M059J (cell line): Measurements from ENCODE around the gene NQO2. TPM values are rescaled to one million over a fixed set of nuclear protein-coding genes. Genes with fewer than 3 reads are reported as not detected.

Experiments used
- DNase-seq: peaks from one replicate; pipeline ENCODE4 v3.0.0-alpha.2; 2012; ENCODE audit warnings: low read depth
- total RNA-seq: library from RNA; depleted of rRNA; stranded (reverse); fragments of >200 nt; shearing (Covaris generic); gene quantifications from 2 replicates; pipeline ENCODE4 v1.2.3, GENCODE V29; 2014; rRNA removed

The NQO2 gene
- 40.2 and 46.4 TPM in 2 replicates for total RNA-seq

GRCh38 chr6:2999618-3000557 lies at the start of gene NQO2:
Gene NQO2, plus strand, starts transcription at chr6:2999894. Its CDS starts 6,659 bp downstream, at chr6:3006553.
- DNase-seq: no peak

DNA sequence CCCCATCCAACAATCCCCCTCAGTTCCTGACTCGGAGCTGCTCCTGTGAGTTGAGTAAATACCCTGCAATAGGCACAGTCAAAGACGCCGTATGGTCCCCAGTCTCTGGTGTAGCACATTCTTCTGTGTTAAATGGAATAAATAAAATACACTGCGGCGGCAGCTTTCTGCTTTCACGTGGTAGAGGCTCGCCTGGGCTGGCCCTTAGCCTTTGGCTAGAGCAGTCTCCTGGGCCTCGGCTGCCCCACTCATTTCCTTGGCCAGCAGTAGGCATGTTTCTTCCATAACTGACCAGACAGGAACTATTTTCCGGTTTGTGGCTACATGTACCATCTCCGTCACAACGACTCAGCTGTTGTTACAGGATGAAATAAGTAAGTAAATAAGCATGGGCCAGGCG lies 49.0 kb upstream of the NQO2 start:
- no peak for DNase-seq

DNA sequence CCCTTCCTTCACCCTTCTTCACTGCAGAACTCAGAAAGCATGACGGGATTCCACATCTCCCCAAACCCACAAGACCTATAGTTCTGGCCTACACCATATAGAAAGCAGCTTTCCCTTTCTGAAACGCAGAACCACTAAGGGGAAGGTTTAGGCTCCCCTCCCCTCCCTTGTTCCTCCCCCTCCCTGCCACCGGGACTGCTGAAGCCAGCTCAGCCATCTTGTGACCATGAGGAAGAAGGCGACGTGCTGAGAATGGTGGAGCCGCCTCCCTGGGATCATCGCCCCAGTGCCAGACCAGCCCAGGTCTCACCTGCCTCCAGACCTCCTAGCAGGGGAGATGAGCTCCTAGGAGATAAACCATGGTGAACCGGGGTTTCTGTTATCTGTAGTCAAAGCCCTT lies 48.0 kb upstream of the NQO2 start:
- DNase-seq: no peak

- DNase-seq: peak; percentile 69
Measured at GRCh38 chr6:2952557-2953095, 47.1 kb upstream of the NQO2 start.

- DNase-seq: no peak
Measured at GRCh38 chr6:2953098-2953497, 46.6 kb upstream of the NQO2 start.

GRCh38 chr6:2956930-2957685 lies 42.6 kb upstream of the NQO2 start:
- no peak for DNase-seq

DNA sequence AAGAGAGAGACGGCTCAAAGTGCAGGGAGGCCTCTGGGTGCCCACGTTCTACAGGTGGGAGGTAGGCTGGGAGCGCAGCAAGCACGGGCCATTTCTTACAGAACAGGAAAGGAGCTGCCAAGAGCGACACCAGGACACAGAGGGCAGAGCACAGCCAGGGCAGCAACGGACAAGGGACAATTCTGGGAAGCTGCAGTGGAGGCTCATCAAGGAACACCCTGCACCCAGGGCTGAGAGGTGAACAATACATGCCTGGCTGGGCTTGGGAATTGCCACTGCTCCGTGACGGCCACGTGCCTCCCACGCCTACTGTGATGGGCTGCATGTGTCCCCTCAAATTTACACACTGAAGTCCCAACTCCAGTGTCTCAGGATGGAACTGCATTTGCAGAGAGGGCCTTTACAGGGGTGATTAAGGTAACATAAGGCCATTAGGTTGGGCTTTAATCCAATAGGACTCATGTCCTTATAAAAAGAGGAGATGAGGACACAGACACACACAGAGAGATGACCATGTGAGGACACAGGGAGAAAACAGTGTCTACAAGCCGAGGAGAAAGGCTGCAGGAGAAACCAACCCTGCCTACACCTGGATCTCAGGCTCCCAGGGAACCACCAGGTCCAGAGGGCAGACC lies 41.9 kb upstream of the NQO2 start:
- DNase-seq: no peak

GRCh38 chr6:2958331-2958711 lies 41.4 kb upstream of the NQO2 start:
- no peak for DNase-seq

GRCh38 chr6:2958776-2959175 lies 40.9 kb upstream of the NQO2 start:
- no peak for DNase-seq

- DNase-seq: peak; percentile 81
Measured at GRCh38 chr6:2959909-2960719, 39.6 kb upstream of the NQO2 start.

DNA sequence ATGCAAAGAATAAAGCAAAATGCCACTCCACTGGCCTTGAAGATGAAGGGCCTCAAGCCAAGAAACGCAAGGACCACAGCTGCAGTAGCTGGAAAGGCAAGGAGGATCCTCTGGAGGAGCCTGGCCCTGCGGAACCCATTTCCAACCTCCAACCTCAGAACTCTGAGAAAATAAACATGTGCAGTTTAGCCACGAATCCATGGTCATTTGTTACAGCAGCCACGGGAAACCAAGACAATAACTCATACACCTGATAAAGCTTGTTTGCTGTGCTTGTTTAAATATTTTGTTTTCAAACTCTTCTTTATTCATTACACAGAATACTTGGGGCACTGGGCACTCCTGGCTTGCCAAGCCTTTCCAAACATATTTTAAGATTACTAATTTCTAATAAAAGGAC lies 38.8 kb upstream of the NQO2 start:
- no peak for DNase-seq

GRCh38 chr6:2961506-2961905 lies 38.2 kb upstream of the NQO2 start:
- DNase-seq: no peak

GRCh38 chr6:2962004-2962403 lies 37.7 kb upstream of the NQO2 start:
- no peak for DNase-seq

DNA sequence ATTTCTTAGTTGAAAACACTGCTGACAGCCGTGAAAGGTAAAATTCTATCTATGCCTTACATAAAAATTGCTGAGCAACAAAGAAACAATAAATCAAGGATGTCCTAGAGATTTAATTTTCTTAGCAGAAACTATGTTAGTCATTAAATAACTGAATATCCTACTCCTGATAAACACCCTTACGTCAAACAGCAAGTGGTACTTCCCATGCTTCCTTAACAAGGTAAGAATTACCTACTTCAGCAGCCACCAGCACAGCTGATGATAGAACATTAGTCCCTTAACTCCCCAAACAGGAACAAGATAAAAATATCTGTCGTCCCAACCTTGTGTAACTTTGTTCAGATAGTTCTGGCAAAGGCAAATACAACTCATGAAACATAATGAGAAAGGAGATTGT lies 37.1 kb upstream of the NQO2 start:
- DNase-seq: no peak

- no peak for DNase-seq
Measured at GRCh38 chr6:2963756-2964155, 35.9 kb upstream of the NQO2 start.

DNA sequence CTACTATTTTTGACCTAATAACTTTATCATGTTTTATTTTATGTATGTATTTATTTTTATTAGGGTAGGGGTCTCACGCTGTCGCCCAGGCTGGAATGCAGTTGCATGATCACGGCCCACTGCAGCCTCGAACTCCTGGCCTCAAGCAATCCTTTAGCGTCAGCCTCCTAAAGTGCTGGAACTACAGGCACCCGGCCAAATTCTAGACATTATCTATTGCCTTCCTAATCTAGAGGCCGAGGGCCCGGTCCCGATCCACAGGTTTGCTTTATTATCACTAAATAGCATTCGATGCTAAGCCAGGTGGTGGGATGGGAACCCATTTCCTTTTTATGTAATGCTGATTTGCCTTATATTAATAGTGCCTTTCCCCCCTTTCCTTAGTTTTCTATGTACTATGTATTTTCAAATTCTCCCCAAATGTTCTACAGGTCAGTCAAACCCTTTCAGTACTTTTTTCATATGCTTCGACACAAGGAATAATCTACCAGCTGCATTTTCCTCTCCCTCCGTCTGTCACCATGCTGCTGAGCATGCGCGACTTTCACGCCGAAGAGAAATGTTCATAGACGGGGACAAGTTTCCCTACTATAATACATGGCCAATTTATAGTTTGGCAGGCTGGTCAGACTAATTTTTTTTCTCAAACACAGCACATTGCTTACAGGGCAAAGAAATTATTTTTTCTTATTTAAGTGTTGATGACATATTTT lies 34.7 kb upstream of the NQO2 start:
- no peak for DNase-seq

- DNase-seq: no peak
Measured at GRCh38 chr6:2966347-2966746, 33.3 kb upstream of the NQO2 start.

DNA sequence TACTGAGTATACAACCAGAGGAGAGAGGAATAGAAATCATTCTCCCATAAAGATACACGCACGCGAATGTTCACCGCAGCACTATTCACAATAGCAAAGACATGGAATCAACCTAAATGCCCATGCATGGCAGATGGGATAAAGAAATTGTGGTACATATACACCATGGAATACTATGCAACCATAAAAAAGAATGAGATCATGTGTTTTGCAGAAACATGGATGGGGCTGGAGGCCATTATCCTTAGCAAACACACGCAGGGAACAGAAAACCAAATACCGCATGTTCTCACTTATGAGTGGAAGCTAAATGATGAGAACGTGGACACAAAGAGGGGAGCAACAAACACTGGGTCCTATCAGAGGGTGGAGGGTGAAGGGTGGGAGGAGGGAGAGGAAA lies 31.8 kb upstream of the NQO2 start:
- no peak for DNase-seq

DNA sequence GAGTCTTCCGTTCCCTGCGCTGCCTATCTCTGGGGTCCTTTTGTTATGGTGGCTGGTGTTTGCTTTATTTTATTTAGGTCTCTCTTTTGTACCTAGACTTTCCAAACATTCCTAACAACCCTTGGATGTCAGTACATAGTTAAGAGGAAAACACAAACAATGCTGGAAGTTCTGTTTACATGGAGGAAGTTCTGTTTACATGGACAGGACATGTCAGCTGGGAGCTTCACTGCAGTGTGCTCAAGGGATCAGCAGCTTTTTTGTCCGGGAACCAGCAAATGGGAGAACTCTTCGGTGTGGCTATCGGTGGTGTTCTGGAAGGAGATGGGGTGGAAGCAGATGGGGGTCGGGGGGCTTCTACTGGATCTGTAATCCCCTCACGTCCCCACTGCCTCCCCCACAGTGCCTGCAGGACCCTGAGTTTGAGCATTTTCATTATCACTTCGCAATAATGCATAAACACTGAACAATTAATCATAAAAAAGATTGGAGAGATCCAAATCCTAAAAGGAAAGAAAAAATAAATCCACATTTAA lies 31.0 kb upstream of the NQO2 start:
- no peak for DNase-seq

DNA sequence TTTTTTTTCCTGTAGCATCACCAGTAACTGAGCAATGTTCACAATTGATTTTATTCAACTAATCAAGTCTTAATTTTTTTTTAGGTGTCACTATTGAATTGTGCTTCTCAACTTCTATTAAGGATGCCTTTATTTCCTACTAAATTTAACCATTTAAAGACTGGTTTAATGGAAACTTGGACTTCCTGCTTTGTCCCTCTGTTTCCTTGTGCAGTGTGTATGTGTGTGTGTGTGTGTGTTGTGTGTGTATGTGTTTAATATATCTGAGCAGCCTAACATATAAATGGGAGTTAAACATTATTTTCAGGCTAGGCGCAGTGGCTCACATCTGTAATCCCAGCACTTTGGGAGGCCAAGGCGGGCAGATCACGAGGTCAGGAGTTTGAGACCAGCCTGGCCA lies 30.1 kb upstream of the NQO2 start:
- DNase-seq: no peak
